ENCODE measurements around the gene DNAJB2.

DNAJB2 gene

DNA sequence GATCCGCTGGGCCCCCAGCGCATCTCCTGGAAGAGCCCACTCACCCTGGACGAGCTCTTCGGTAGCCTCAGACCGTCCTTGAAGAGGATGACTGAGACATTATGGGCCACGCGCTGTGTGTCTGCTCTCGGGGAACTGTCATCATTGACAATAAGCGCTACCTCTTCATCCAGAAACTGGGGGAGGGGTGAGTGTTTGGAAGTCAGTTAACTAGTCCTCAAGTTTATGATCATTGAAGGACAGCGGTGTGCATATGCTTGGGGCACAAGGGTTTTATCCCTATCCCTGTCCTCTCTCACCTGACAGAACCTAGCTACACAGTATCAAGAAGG, 33.3 kb upstream of the DNAJB2 start:
- TF ChIP-seq, protein P1, sequence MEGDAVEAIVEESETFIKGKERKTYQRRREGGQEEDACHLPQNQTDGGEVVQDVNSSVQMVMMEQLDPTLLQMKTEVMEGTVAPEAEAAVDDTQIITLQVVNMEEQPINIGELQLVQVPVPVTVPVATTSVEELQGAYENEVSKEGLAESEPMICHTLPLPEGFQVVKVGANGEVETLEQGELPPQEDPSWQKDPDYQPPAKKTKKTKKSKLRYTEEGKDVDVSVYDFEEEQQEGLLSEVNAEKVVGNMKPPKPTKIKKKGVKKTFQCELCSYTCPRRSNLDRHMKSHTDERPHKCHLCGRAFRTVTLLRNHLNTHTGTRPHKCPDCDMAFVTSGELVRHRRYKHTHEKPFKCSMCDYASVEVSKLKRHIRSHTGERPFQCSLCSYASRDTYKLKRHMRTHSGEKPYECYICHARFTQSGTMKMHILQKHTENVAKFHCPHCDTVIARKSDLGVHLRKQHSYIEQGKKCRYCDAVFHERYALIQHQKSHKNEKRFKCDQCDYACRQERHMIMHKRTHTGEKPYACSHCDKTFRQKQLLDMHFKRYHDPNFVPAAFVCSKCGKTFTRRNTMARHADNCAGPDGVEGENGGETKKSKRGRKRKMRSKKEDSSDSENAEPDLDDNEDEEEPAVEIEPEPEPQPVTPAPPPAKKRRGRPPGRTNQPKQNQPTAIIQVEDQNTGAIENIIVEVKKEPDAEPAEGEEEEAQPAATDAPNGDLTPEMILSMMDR (IDR thresholded peaks at IDR 0.05; ENCODE audit: low read depth, low read length): no peak

DNA sequence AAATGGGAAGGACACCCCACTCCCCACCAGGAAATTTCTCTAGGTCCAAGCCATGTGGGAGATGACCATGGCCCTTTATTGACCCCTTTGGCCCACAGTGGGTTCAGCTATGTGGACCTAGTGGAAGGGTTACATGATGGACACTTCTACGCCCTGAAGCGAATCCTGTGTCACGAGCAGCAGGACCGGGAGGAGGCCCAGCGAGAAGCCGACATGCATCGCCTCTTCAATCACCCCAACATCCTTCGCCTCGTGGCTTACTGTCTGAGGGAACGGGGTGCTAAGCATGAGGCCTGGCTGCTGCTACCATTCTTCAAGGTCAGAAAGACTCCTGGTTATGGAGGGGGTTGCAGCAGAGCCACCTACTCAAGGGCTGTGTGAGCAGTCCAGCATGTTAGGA, 32.6 kb upstream of the DNAJB2 start:
- TF ChIP-seq, protein P1 (IDR thresholded peaks at IDR 0.05; ENCODE audit: low read depth, low read length): no peak
- no peak for DNase-seq (ENCODE audit: extremely low read depth, low read depth)

More for the DNA sequence above, 33.3 kb upstream of the DNAJB2 start:
- no peak for DNase-seq (ENCODE audit: extremely low read depth, low read depth)

GRCh38 chr2:219247678-219248642, 31.2 kb upstream of the DNAJB2 start:
- TF ChIP-seq, protein P1 (IDR thresholded peaks at IDR 0.05; ENCODE audit: low read depth, low read length): no peak
- DNase-seq (ENCODE audit: extremely low read depth, low read depth): no peak

GRCh38 chr2:219248845-219249202, 30.3 kb upstream of the DNAJB2 start:
- no peak for DNase-seq (ENCODE audit: extremely low read depth, low read depth)
- TF ChIP-seq, protein P1 (IDR thresholded peaks at IDR 0.05; ENCODE audit: low read depth, low read length): no peak

GRCh38 chr2:219249203-219249980, 29.8 kb upstream of the DNAJB2 start:
- peak; percentile 52 for DNase-seq (ENCODE audit: extremely low read depth, low read depth)
- TF ChIP-seq, protein P1 (IDR thresholded peaks at IDR 0.05; ENCODE audit: low read depth, low read length): no peak

GRCh38 chr2:219250049-219250781, 29.0 kb upstream of the DNAJB2 start:
- TF ChIP-seq, protein P1 (IDR thresholded peaks at IDR 0.05; ENCODE audit: low read depth, low read length): no peak
- no peak for DNase-seq (ENCODE audit: extremely low read depth, low read depth)
